Measurements from ENCODE around the gene TDRD10. TPM values are rescaled to one million over a fixed set of nuclear protein-coding genes. Genes with fewer than 3 reads are reported as not detected.

Gene TDRD10
- total and polyA plus RNA-seq, 2 experiments from 2014 or later = 0.29 TPM; not detected in 1

GRCh38 chr1:154478013-154478412 is 24.0 kb upstream of the TDRD10 start (continued):
- TF ChIP-seq CREB1 (CRISPR knock-in tag; IDR thresholded peaks at IDR 0.05; ENCODE audit: low read depth) (no peak), ZNF331 (CRISPR knock-in tag; IDR thresholded peaks at IDR 0.05; ENCODE audit: low read depth) (no peak), STAT1 (IDR thresholded peaks at IDR 0.05; ENCODE audit: unreplicated experiment) (no peak), NANOG (IDR thresholded peaks at IDR 0.05; ENCODE audit: borderline replicate concordance) (no peak)

DNA sequence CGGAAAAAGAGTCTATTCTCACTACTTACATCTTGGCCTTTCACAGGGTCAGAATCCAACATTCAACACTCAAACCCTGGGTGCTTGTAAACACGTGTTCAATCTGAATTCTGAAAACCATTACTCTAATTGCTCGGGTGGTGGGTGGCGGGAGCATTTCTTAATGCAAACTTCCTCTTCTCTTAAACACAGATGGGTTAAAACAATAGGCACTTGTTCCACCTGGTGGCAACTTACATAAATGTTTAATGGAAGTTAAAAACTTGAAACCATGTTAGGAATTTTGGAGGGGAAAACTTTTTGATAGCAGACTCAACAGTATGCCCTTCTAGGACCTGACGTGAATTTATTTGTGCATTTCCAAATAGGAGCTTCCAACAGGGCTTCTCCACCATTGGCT is 23.4 kb upstream of the TDRD10 start:
- Histone ChIP-seq H3K4me2 (no peak overlapping the region), H3K79me2 (replicated peaks; ENCODE audit: insufficient read depth) (no peaks in the 10 kb centered on the region), H3F3A (replicated peaks; ENCODE audit: low read depth) (no peaks in the 10 kb centered on the region), H3K9me2 (ENCODE audit: insufficient read depth) (no peaks in the 10 kb centered on the region), H3K36me3 (ENCODE audit: insufficient read depth) (no peaks in the 10 kb centered on the region), H4K20me1 (replicated peaks; ENCODE audit: insufficient read depth) (no peaks in the 10 kb centered on the region), H3K4me3 (no peak overlapping the region), H3K27me3 (ENCODE audit: insufficient read depth) (no peaks in the 10 kb centered on the region), H3K4me1 (ENCODE audit: insufficient read depth) (peaks cover 8% of the 10 kb centered on the region), H3K27ac (ENCODE audit: low read depth) (no peak overlapping the region), H2AFZ (peak overlapping the region; percentile 34)
- Mint-ChIP-seq H3K4me1 (peaks cover 20% of the 10 kb centered on the region), H3K9me3 (no peaks in the 10 kb centered on the region), H3K4me3 (no peak overlapping the region), H3K36me3 (ENCODE audit: low read depth) (no peaks in the 10 kb centered on the region), H3K27ac (peak overlapping the region; percentile 51; the same call in 1 of the 2 replicates), H3K27me3 (ENCODE audit: insufficient read depth, low read depth, poor library complexity) (no peaks in the 10 kb centered on the region)
- ATAC-seq (no peak), DNase-seq (ENCODE audit: low spot score) (peak; percentile 52)
- TF ChIP-seq NANOG (IDR thresholded peaks at IDR 0.05; ENCODE audit: borderline replicate concordance) (no peak), ZNF114 (CRISPR knock-in tag; IDR thresholded peaks at IDR 0.05) (no peak), REST (IDR thresholded peaks at IDR 0.05; ENCODE audit: unreplicated experiment) (no peak), ETS1 (IDR thresholded peaks at IDR 0.05) (no peak), ZNF331 (CRISPR knock-in tag; IDR thresholded peaks at IDR 0.05; ENCODE audit: low read depth) (no peak)
- TF ChIP-seq, protein P1, sequence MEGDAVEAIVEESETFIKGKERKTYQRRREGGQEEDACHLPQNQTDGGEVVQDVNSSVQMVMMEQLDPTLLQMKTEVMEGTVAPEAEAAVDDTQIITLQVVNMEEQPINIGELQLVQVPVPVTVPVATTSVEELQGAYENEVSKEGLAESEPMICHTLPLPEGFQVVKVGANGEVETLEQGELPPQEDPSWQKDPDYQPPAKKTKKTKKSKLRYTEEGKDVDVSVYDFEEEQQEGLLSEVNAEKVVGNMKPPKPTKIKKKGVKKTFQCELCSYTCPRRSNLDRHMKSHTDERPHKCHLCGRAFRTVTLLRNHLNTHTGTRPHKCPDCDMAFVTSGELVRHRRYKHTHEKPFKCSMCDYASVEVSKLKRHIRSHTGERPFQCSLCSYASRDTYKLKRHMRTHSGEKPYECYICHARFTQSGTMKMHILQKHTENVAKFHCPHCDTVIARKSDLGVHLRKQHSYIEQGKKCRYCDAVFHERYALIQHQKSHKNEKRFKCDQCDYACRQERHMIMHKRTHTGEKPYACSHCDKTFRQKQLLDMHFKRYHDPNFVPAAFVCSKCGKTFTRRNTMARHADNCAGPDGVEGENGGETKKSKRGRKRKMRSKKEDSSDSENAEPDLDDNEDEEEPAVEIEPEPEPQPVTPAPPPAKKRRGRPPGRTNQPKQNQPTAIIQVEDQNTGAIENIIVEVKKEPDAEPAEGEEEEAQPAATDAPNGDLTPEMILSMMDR (conservative IDR thresholded peaks at IDR 0.05; ENCODE audit: low read depth in 2 of 2) = peak in 1 of 2 experiments; percentile 30; a peak in 3 of 4 replicates
- TF ChIP-seq, protein P2, sequence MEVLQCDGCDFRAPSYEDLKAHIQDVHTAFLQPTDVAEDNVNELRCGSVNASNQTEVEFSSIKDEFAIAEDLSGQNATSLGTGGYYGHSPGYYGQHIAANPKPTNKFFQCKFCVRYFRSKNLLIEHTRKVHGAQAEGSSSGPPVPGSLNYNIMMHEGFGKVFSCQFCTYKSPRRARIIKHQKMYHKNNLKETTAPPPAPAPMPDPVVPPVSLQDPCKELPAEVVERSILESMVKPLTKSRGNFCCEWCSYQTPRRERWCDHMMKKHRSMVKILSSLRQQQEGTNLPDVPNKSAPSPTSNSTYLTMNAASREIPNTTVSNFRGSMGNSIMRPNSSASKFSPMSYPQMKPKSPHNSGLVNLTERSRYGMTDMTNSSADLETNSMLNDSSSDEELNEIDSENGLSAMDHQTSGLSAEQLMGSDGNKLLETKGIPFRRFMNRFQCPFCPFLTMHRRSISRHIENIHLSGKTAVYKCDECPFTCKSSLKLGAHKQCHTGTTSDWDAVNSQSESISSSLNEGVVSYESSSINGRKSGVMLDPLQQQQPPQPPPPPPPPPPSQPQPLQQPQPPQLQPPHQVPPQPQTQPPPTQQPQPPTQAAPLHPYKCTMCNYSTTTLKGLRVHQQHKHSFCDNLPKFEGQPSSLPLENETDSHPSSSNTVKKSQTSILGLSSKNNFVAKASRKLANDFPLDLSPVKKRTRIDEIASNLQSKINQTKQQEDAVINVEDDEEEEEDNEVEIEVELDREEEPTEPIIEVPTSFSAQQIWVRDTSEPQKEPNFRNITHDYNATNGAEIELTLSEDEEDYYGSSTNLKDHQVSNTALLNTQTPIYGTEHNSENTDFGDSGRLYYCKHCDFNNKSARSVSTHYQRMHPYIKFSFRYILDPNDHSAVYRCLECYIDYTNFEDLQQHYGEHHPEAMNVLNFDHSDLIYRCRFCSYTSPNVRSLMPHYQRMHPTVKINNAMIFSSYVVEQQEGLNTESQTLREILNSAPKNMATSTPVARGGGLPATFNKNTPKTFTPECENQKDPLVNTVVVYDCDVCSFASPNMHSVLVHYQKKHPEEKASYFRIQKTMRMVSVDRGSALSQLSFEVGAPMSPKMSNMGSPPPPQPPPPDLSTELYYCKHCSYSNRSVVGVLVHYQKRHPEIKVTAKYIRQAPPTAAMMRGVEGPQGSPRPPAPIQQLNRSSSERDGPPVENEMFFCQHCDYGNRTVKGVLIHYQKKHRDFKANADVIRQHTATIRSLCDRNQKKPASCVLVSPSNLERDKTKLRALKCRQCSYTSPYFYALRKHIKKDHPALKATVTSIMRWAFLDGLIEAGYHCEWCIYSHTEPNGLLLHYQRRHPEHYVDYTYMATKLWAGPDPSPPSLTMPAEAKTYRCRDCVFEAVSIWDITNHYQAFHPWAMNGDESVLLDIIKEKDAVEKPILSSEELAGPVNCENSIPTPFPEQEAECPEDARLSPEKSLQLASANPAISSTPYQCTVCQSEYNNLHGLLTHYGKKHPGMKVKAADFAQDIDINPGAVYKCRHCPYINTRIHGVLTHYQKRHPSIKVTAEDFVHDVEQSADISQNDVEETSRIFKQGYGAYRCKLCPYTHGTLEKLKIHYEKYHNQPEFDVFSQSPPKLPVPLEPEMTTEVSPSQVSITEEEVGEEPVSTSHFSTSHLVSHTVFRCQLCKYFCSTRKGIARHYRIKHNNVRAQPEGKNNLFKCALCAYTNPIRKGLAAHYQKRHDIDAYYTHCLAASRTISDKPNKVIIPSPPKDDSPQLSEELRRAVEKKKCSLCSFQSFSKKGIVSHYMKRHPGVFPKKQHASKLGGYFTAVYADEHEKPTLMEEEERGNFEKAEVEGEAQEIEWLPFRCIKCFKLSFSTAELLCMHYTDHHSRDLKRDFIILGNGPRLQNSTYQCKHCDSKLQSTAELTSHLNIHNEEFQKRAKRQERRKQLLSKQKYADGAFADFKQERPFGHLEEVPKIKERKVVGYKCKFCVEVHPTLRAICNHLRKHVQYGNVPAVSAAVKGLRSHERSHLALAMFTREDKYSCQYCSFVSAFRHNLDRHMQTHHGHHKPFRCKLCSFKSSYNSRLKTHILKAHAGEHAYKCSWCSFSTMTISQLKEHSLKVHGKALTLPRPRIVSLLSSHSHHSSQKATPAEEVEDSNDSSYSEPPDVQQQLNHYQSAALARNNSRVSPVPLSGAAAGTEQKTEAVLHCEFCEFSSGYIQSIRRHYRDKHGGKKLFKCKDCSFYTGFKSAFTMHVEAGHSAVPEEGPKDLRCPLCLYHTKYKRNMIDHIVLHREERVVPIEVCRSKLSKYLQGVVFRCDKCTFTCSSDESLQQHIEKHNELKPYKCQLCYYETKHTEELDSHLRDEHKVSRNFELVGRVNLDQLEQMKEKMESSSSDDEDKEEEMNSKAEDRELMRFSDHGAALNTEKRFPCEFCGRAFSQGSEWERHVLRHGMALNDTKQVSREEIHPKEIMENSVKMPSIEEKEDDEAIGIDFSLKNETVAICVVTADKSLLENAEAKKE (CRISPR knock-in tag; IDR thresholded peaks at IDR 0.05) = no peak

All from GM23338 (cell line).